ENCODE results near the gene NKAIN4. TPM values are rescaled to one million over a fixed set of nuclear protein-coding genes. Genes with fewer than 3 reads are reported as not detected.
A peak's percentile ranks its signal among the peaks of the same experiment; 100 is the strongest.

Gene NKAIN4
- total and polyA plus RNA-seq, 2 donors from 2014 or later = 29.7 to 107 TPM

DNA sequence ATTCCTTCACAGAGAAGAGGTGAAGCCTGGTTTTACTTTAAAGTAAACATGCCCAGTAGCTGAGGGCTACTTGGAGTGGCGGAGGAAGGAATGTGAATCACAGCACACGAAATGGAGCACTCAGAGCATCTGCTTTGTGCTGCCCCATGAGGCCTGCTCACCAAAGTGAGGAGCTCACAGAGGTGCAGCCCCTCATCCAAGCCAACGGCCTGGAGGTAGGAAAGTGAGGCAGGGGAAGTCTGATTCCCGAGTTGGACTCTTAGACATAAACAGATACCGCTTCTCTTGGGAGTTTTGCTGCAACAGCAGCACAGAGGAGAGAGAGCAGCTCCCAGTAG, 41.9 kb downstream of the NKAIN4 start:
- Histone ChIP-seq H3K9me3 (ENCODE audit: control insufficient read depth in 2 of 3, insufficient read depth in 1 of 3, low read length in 3 of 3) (no peaks in the 10 kb centered on the region), H3K9ac (ENCODE audit: low read length in 3 of 3) (no peak overlapping the region), H3K4me1 (ENCODE audit: control insufficient read depth in 2 of 3, insufficient read depth in 2 of 3, low read depth in 1 of 3, low read length in 3 of 3) (peaks cover 0 to 30% (median 4%) of the 10 kb centered on the region in 3 donors), H3K36me3 (ENCODE audit: control insufficient read depth in 2 of 3, insufficient read depth in 3 of 3, low read length in 3 of 3) (peaks cover 8 to 36% (median 26%) of the 10 kb centered on the region in 3 donors), H3K27me3 (ENCODE audit: control insufficient read depth, insufficient read depth, low read length) (no peaks in the 10 kb centered on the region), H3K4me3 (ENCODE audit: low read length in 3 of 3) (no peak overlapping the region), H3K27ac (ENCODE audit: low read depth in 2 of 2, low read length in 2 of 2) (no peak overlapping the region)
- intact Hi-C loops (cut with DNase I) = no loop called here
- DNase-seq = peak in 1 of 5 donors; percentile 21
- FAIRE-seq = no peak
- TF ChIP-seq, protein P1, sequence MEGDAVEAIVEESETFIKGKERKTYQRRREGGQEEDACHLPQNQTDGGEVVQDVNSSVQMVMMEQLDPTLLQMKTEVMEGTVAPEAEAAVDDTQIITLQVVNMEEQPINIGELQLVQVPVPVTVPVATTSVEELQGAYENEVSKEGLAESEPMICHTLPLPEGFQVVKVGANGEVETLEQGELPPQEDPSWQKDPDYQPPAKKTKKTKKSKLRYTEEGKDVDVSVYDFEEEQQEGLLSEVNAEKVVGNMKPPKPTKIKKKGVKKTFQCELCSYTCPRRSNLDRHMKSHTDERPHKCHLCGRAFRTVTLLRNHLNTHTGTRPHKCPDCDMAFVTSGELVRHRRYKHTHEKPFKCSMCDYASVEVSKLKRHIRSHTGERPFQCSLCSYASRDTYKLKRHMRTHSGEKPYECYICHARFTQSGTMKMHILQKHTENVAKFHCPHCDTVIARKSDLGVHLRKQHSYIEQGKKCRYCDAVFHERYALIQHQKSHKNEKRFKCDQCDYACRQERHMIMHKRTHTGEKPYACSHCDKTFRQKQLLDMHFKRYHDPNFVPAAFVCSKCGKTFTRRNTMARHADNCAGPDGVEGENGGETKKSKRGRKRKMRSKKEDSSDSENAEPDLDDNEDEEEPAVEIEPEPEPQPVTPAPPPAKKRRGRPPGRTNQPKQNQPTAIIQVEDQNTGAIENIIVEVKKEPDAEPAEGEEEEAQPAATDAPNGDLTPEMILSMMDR (IDR thresholded peaks at IDR 0.05; ENCODE audit: borderline replicate concordance, extremely low read depth, insufficient read depth) = no peak

DNA sequence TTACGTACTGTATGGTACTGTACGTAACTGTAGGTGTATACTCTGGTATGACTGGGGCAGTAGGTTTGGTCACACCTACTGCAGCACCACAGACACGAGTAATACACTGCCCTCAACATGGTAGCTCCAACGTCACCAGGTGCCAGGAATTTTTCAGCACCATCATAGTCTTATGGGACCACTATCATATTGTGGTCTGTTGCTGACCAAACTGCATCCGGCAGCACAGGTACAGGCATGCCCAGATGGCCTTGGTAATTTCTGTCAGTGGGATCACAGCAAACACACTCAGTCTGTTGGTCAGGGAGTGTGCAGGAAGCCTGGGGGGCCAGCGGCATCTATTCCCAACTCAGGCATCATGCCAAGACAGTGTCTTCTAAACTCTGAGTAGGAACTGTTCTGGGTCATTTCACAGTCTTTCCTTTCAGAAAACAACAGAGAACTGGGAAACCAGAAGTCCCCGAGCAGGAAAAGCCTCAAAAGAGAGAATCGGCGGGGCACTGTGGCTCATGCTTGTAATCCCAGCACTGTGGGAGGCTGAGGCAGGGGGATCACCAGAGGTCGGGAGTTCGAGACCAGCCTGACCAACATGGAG, 44.2 kb downstream of the NKAIN4 start:
- FAIRE-seq (no peak), DNase-seq (peak in 1 of 5 donors; percentile 17)
- H3K9ac ChIP-seq (ENCODE audit: low read length in 3 of 3) = no peak overlapping the region
- H3K27ac ChIP-seq (ENCODE audit: low read depth in 2 of 2, low read length in 2 of 2) = no peak overlapping the region
- H3K4me3 ChIP-seq (ENCODE audit: low read length in 3 of 3) = no peak overlapping the region
- no peaks in the 10 kb centered on the region for H3K27me3 ChIP-seq (ENCODE audit: control insufficient read depth, insufficient read depth, low read length)
- H3K4me1 ChIP-seq (ENCODE audit: control insufficient read depth in 2 of 3, insufficient read depth in 2 of 3, low read depth in 1 of 3, low read length in 3 of 3) = peaks cover 0 to 25% (median 4%) of the 10 kb centered on the region in 3 donors
- TF ChIP-seq, protein P1 (IDR thresholded peaks at IDR 0.05; ENCODE audit: borderline replicate concordance, extremely low read depth, insufficient read depth) = no peak
- H3K9me3 ChIP-seq (ENCODE audit: control insufficient read depth in 2 of 3, insufficient read depth in 1 of 3, low read length in 3 of 3) = no peaks in the 10 kb centered on the region
- H3K36me3 ChIP-seq (ENCODE audit: control insufficient read depth in 2 of 3, insufficient read depth in 3 of 3, low read length in 3 of 3) = peaks cover 11 to 46% (median 29%) of the 10 kb centered on the region in 3 donors
- intact Hi-C loops (cut with DNase I) = no loop called here

DNA sequence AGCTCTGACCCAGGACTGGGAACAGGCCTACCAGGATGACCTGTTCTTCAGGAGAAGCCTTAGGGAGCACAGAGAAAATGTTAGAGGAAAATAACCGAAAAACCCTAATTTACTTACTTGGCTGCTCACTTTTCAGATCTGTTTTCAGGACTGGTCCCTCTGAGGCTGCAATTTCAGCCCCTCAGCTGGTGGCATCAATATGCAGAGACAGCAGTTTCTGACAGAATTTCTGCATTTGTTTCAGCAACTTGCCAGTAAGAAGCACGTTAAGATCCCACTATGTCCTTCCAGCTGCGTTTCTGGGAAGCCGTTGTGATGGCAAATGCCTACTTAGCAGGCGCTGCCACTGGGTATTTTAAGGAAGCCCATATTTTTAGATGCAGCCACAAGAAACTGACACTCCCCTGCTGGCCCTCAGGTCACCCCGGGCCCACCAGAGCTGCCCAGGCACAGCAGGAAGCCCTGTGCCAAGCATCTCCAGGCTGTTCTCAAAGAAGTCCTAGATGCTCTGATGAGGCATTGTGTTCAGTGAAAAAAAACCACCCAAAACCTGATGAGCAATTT, 45.8 kb downstream of the NKAIN4 start:
- TF ChIP-seq, protein P1 (IDR thresholded peaks at IDR 0.05; ENCODE audit: borderline replicate concordance, extremely low read depth, insufficient read depth) = no peak
- no peak overlapping the region for H3K27ac ChIP-seq (ENCODE audit: low read depth in 2 of 2, low read length in 2 of 2)
- peaks cover 11 to 57% (median 39%) of the 10 kb centered on the region in 3 donors for H3K36me3 ChIP-seq (ENCODE audit: control insufficient read depth in 2 of 3, insufficient read depth in 3 of 3, low read length in 3 of 3)
- no peak overlapping the region for H3K4me3 ChIP-seq (ENCODE audit: low read length in 3 of 3)
- no peaks in the 10 kb centered on the region for H3K27me3 ChIP-seq (ENCODE audit: control insufficient read depth, insufficient read depth, low read length)
- H3K9me3 ChIP-seq (ENCODE audit: control insufficient read depth in 2 of 3, insufficient read depth in 1 of 3, low read length in 3 of 3) = no peaks in the 10 kb centered on the region
- H3K4me1 ChIP-seq (ENCODE audit: control insufficient read depth in 2 of 3, insufficient read depth in 2 of 3, low read depth in 1 of 3, low read length in 3 of 3) = peaks cover 0 to 15% (median 4%) of the 10 kb centered on the region in 3 donors
- intact Hi-C loops (cut with DNase I) = no loop called here
- DNase-seq (peak in 1 of 5 donors; percentile 41), FAIRE-seq (no peak)
- H3K9ac ChIP-seq (ENCODE audit: low read length in 3 of 3) = no peak overlapping the region

Data from kidney (tissue), 14 donors.